HCT116 (cell line): ENCODE data around the gene CAPS. TPM values are rescaled to one million over a fixed set of nuclear protein-coding genes. Genes with fewer than 3 reads are reported as not detected.

Experiments
- ATAC-seq: fragments of 200-7000 bp; cut with Tn5 transposase; 2 replicates; pipeline ENCODE4 v1.9.1; 2020; ENCODE audit warnings: mild to moderate bottlenecking, moderate library complexity
- BruUV-seq: library from RNA; stranded (reverse); fragments of 400-500 nt; replicated peaks from 2 replicates; lab custom pipeline; 2021; lab: Mats Ljungman, UMichigan
- CTCF ChIA-PET: fragments of 300-600 bp; sonication (Branson Sonifier 250); formaldehyde crosslinking; loops from one replicate; lab custom pipeline; 2021; ENCODE audit warnings: antibody characterized with exemption; lab: Charles Lee
- POLR2A ChIA-PET: fragments of 300-600, 350-600 bp; sonication (Branson Sonifier 250); formaldehyde crosslinking; loops from one replicate; lab custom pipeline; 2021; ENCODE audit warnings: antibody characterized with exemption; lab: Charles Lee
- RAD21 ChIA-PET, 2 experiments: fragments of 300-600 bp; sonication (Branson Sonifier 250); formaldehyde crosslinking; loops; one replicate each; lab custom pipeline; 2023; ENCODE audit warnings: low total read pairs in 2 of 2; ENCODE audit not compliant: uncharacterized antibody in 2 of 2, unreplicated experiment in 2 of 2, low non-redundant PET in 1 of 2; lab: Charles Lee
- DNase-seq: peaks from one replicate; pipeline ENCODE4 v3.0.0-alpha.2; 2010; ENCODE audit warnings: low read depth, low spot score
- H2AFZ ChIP-seq: fragments of 200-600 bp; shearing (Covaris generic), sonication (generic); 2 replicates; pipeline ENCODE4 v1.6.1; 2017; ENCODE audit warnings: low read depth, mixed run types, mixed read lengths, antibody characterized with exemption, low read length; ENCODE audit not compliant: poor library complexity, severe bottlenecking
- H3K27ac ChIP-seq: 2 replicates; pipeline ENCODE4 v1.5.1; 2012; ENCODE audit warnings: low read depth, low read length
- H3K27me3 ChIP-seq: fragments of 200-600 bp; sonication (generic); 2 replicates; pipeline ENCODE4 v1.6.1; 2016; ENCODE audit warnings: mixed run types, low read length, mixed read lengths; ENCODE audit not compliant: insufficient read depth
- H3K36me3 ChIP-seq, 2 experiments: fragments of 200-500 bp in 1 of 2; fragments of 200-600 bp in 1 of 2; sonication (Bioruptor generic) in 1 of 2; sonication (generic) in 1 of 2; 2 replicates each; pipeline versions ENCODE4 v1.5.1 to v1.6.1; 2014 to 2016; ENCODE audit warnings: low read length in 2 of 2, inconsistent platforms in 1 of 2, mixed read lengths in 1 of 2, mixed run types in 1 of 2; ENCODE audit not compliant: insufficient read depth in 2 of 2, control insufficient read depth in 1 of 2
- H3K4me1 ChIP-seq, 2 experiments: fragments of 200-600 bp in 1 of 2; sonication (generic) in 1 of 2; 2 replicates each; pipeline versions ENCODE4 v1.5.1 to v1.6.1; 2012 to 2017; ENCODE audit warnings: low read length in 2 of 2, inconsistent platforms in 1 of 2, mild to moderate bottlenecking in 1 of 2, mixed read lengths in 1 of 2, mixed run types in 1 of 2, moderate library complexity in 1 of 2; ENCODE audit not compliant: insufficient read depth in 2 of 2, control insufficient read depth in 1 of 2
- H3K4me2 ChIP-seq: fragments of 200-600 bp; sonication (generic); 2 replicates; pipeline ENCODE4 v1.6.1; 2017; ENCODE audit warnings: mixed run types, low read length, mixed read lengths
- H3K4me3 ChIP-seq, 2 experiments: fragments of 200-600 bp in 1 of 2; sonication (generic) in 1 of 2; replicated peaks in 1 of 2; 2 replicates each; pipeline ENCODE4 v1.5.1; 2011 to 2016; ENCODE audit warnings: low read length in 2 of 2, control low read depth in 1 of 2, low read depth in 1 of 2, mild to moderate bottlenecking in 1 of 2, mixed read lengths in 1 of 2, mixed run types in 1 of 2
- H3K79me2 ChIP-seq: fragments of 200-600 bp; sonication (generic); 2 replicates; pipeline ENCODE4 v1.6.1; 2017; ENCODE audit warnings: mild to moderate bottlenecking, mixed run types, low read length, moderate library complexity, mixed read lengths; ENCODE audit not compliant: insufficient read depth
- H3K9ac ChIP-seq: fragments of 200-600 bp; sonication (generic); 2 replicates; pipeline ENCODE4 v1.6.1; 2016; ENCODE audit warnings: low read length, mixed read lengths
- H3K9me2 ChIP-seq: fragments of 200-600 bp; sonication (generic), shearing (Covaris generic); 2 replicates; pipeline ENCODE4 v1.6.1; 2017; ENCODE audit warnings: mixed run types, mild to moderate bottlenecking, moderate library complexity; ENCODE audit not compliant: insufficient read depth
- H3K9me3 ChIP-seq, 2 experiments: fragments of 200-500 bp in 1 of 2; fragments of 200-600 bp in 1 of 2; sonication (Bioruptor generic) in 1 of 2; sonication (generic) in 1 of 2; 2 replicates each; pipeline ENCODE4 v1.6.1; 2014 to 2017; ENCODE audit warnings: low read length in 2 of 2, mixed read lengths in 2 of 2, inconsistent platforms in 1 of 2, low read depth in 1 of 2, mild to moderate bottlenecking in 1 of 2, mixed run types in 1 of 2, moderate library complexity in 1 of 2; ENCODE audit not compliant: control insufficient read depth in 1 of 2, insufficient read depth in 1 of 2
- H4K20me1 ChIP-seq: fragments of 200-600 bp; sonication (generic), shearing (Covaris generic); 2 replicates; pipeline ENCODE4 v1.6.1; 2017; ENCODE audit warnings: mixed run types, mild to moderate bottlenecking, moderate library complexity; ENCODE audit not compliant: insufficient read depth
- CBX3 ChIP-seq: IDR thresholded peaks from 2 replicates; pipeline ENCODE4 v1.6.1; 2012; ENCODE audit warnings: low read depth
- CEBPB ChIP-seq: IDR thresholded peaks from 2 replicates; pipeline ENCODE4 v1.6.1; 2012; ENCODE audit warnings: low read depth
- EGR1 ChIP-seq: IDR thresholded peaks from 2 replicates; pipeline ENCODE4 v1.6.1; 2012; ENCODE audit warnings: low read depth
- EZH2 ChIP-seq: fragments of 200-600 bp; sonication (generic); IDR thresholded peaks from 2 replicates; pipeline ENCODE4 v1.6.1; 2017; ENCODE audit warnings: antibody characterized with exemption, mixed run types
- FOSL1 ChIP-seq: IDR thresholded peaks from 2 replicates; pipeline ENCODE4 v1.6.1; 2012; ENCODE audit warnings: low read depth
- POLR2A ChIP-seq: IDR thresholded peaks from 2 replicates; pipeline ENCODE4 v1.7.0; 2011; ENCODE audit warnings: borderline replicate concordance; ENCODE audit not compliant: insufficient read depth, insufficient read length; ENCODE audit errors: extremely low read depth
- RAD21 ChIP-seq: IDR thresholded peaks from 2 replicates; pipeline ENCODE4 v1.6.1; 2012; ENCODE audit warnings: low read depth, mild to moderate bottlenecking
- SIN3A ChIP-seq: IDR thresholded peaks from 2 replicates; pipeline ENCODE4 v1.6.1; 2012; ENCODE audit warnings: low read depth
- TCF7L2 ChIP-seq: IDR thresholded peaks from 2 replicates; pipeline ENCODE4 v1.7.0; 2011; ENCODE audit warnings: borderline replicate concordance, inconsistent platforms; ENCODE audit not compliant: insufficient read depth, insufficient read length; ENCODE audit errors: extremely low read depth
- ZFX ChIP-seq: fragments of 450-650 bp; IDR thresholded peaks from 2 replicates; pipeline ENCODE4 v1.6.1; 2017
- ZNF274 ChIP-seq: fragments of 200-500 bp; sonication (Bioruptor generic); IDR thresholded peaks from 2 replicates; pipeline ENCODE4 v1.6.1; 2014; ENCODE audit warnings: mild to moderate bottlenecking, low read depth, low read length, inconsistent platforms
- intact Hi-C: fragments of 100-400 bp; cut with micrococcal nuclease; formaldehyde crosslinking; loops from 2 replicates; pipeline ENCODE4 v1.10.0; 2022
- total RNA-seq: library from RNA; stranded (reverse); gene quantifications from one replicate; pipeline ENCODE4 v1.2.1, GENCODE V29; 2021; ENCODE audit not compliant: unreplicated experiment
- TF ChIP-seq, protein P1 (sequence below), 3 experiments: fragments of 200-600 bp in 1 of 3; sonication (generic) in 1 of 3; IDR thresholded peaks in 2 of 3; conservative IDR thresholded peaks in 1 of 3; 2 replicates each; pipeline ENCODE4 v1.5.1; 2012 to 2017; ENCODE audit warnings: low read depth in 2 of 3, low read length in 2 of 3, antibody characterized with exemption in 1 of 3, borderline replicate concordance in 1 of 3, control low read depth in 1 of 3, mild to moderate bottlenecking in 1 of 3, mixed read lengths in 1 of 3, mixed run types in 1 of 3, moderate library complexity in 1 of 3; ENCODE audit not compliant: insufficient read depth in 1 of 3
- TF ChIP-seq, protein P2 (sequence below): IDR thresholded peaks from 2 replicates; pipeline ENCODE4 v1.6.1; 2012
- TF ChIP-seq, protein P3 (sequence below): IDR thresholded peaks from 2 replicates; pipeline ENCODE4 v1.6.1; 2011; ENCODE audit warnings: mild to moderate bottlenecking, low read length, moderate library complexity; ENCODE audit not compliant: insufficient replicate concordance; ENCODE audit errors: extremely low read depth

CAPS gene
- total RNA-seq, 1 experiment from 2014 or later = 2.5 TPM

DNA sequence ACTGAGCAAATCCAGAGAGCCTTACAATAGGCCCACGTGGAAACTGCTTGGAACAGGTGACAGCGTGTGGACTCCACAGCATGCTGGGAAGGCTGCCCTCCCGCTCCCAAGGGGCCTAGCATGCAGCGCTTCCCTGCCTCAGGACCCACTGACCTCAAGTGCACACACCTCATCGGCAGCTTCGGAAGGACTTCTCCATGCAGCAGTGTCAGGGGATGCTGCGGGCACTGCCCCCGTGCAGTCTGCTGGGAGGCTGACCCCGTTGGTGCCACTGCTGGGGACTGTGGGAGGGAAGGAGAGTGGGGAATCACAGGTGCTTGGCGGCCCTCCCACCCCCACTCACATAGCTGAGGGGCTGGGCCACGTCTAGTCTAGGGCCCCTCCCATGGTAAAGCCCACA is 17.2 kb downstream of the CAPS start (continued):
- TF ChIP-seq FOSL1 (no peak), TCF7L2 (no peak), CEBPB (no peak)

DNA sequence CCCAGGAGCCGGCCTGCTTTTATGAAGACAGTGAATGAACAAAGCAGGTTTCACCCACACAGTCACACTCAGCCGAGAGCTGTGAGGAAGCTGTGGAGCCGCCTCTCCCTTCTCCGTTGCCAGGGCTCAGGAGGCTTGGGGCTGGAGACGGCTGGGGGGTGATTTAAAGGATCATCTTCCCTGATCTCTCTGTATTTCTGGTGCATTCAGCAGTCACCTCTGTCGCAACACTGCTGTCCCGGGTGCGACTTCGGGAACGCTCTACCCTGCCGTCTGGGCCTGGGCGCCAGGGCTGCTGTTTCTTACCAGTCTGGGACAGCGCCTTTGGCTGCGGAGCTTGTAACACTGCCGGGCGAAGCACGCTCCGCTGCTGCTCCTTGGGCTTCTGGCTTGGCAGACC is 18.1 kb downstream of the CAPS start:
- no peak overlapping the region for H3K4me2 ChIP-seq
- H3K9me2 ChIP-seq = no peaks in the 10 kb centered on the region
- H4K20me1 ChIP-seq = no peaks in the 10 kb centered on the region
- H3K9me3 ChIP-seq = no peaks in the 10 kb centered on the region
- H3K79me2 ChIP-seq = peaks cover 22% of the 10 kb centered on the region; the same call in 1 of the 2 replicates
- ChIA-PET POLR2A (no interaction called here), CTCF (no interaction called here), RAD21 (no interaction called here)
- H3K4me3 ChIP-seq = no peak overlapping the region
- H3K36me3 ChIP-seq = peaks cover 23 to 52% of the 10 kb centered on the region in 2 experiments; a peak in 3 of 4 replicates
- no peaks in the 10 kb centered on the region for H3K27me3 ChIP-seq
- intact Hi-C loops = no loop called here
- no TSS peak for BruUV-seq
- H3K4me1 ChIP-seq = no peaks in the 10 kb centered on the region
- TF ChIP-seq, protein P1, sequence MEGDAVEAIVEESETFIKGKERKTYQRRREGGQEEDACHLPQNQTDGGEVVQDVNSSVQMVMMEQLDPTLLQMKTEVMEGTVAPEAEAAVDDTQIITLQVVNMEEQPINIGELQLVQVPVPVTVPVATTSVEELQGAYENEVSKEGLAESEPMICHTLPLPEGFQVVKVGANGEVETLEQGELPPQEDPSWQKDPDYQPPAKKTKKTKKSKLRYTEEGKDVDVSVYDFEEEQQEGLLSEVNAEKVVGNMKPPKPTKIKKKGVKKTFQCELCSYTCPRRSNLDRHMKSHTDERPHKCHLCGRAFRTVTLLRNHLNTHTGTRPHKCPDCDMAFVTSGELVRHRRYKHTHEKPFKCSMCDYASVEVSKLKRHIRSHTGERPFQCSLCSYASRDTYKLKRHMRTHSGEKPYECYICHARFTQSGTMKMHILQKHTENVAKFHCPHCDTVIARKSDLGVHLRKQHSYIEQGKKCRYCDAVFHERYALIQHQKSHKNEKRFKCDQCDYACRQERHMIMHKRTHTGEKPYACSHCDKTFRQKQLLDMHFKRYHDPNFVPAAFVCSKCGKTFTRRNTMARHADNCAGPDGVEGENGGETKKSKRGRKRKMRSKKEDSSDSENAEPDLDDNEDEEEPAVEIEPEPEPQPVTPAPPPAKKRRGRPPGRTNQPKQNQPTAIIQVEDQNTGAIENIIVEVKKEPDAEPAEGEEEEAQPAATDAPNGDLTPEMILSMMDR (IDR thresholded peaks at IDR 0.05 in 2 of 3, conservative IDR thresholded peaks at IDR 0.05 in 1 of 3; ENCODE audit: borderline replicate concordance in 1 of 3, insufficient read depth in 1 of 3, low read depth in 2 of 3, low read length in 2 of 3) = no peak
- TF ChIP-seq RAD21 = no peak
- no peak for TF ChIP-seq ZFX
- TF ChIP-seq FOSL1 = no peak
- no peak for TF ChIP-seq POLR2A
- TF ChIP-seq EZH2 = no peak
- no peak for TF ChIP-seq CBX3
- no peak for TF ChIP-seq EGR1
- TF ChIP-seq, protein P2, sequence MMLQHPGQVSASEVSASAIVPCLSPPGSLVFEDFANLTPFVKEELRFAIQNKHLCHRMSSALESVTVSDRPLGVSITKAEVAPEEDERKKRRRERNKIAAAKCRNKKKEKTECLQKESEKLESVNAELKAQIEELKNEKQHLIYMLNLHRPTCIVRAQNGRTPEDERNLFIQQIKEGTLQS = no peak
- no peak for TF ChIP-seq ZNF274
- TF ChIP-seq, protein P3, sequence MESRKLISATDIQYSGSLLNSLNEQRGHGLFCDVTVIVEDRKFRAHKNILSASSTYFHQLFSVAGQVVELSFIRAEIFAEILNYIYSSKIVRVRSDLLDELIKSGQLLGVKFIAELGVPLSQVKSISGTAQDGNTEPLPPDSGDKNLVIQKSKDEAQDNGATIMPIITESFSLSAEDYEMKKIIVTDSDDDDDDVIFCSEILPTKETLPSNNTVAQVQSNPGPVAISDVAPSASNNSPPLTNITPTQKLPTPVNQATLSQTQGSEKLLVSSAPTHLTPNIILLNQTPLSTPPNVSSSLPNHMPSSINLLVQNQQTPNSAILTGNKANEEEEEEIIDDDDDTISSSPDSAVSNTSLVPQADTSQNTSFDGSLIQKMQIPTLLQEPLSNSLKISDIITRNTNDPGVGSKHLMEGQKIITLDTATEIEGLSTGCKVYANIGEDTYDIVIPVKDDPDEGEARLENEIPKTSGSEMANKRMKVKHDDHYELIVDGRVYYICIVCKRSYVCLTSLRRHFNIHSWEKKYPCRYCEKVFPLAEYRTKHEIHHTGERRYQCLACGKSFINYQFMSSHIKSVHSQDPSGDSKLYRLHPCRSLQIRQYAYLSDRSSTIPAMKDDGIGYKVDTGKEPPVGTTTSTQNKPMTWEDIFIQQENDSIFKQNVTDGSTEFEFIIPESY = no peak
- no peak for TF ChIP-seq SIN3A
- DNase-seq = no peak
- ATAC-seq = no peak
- H2AFZ ChIP-seq = no peak overlapping the region
- no peak overlapping the region for H3K9ac ChIP-seq
- no peak overlapping the region for H3K27ac ChIP-seq
